MM.1S (cell line): ENCODE data around the gene PSKH1.

Experiments used
- EZH2 ChIP-seq: fragments of 300-600 bp; sonication (generic); optimal IDR thresholded peaks from 2 replicates; pipeline ENCODE3; 2017; ENCODE audit warnings: low read depth, mild to moderate bottlenecking, antibody characterized with exemption, low read length, mixed read lengths
- EZH2phosphoT487 ChIP-seq: fragments of 300-600 bp; sonication (generic); IDR thresholded peaks from 2 replicates; pipeline ENCODE4 v1.6.1; 2018; ENCODE audit warnings: antibody characterized with exemption, low read length
- TF ChIP-seq, protein P1 (sequence below): fragments of 300-600 bp; sonication (generic); IDR thresholded peaks from 2 replicates; pipeline ENCODE4 v1.5.1; 2016; ENCODE audit warnings: antibody characterized with exemption, low read length, mixed read lengths

DNA sequence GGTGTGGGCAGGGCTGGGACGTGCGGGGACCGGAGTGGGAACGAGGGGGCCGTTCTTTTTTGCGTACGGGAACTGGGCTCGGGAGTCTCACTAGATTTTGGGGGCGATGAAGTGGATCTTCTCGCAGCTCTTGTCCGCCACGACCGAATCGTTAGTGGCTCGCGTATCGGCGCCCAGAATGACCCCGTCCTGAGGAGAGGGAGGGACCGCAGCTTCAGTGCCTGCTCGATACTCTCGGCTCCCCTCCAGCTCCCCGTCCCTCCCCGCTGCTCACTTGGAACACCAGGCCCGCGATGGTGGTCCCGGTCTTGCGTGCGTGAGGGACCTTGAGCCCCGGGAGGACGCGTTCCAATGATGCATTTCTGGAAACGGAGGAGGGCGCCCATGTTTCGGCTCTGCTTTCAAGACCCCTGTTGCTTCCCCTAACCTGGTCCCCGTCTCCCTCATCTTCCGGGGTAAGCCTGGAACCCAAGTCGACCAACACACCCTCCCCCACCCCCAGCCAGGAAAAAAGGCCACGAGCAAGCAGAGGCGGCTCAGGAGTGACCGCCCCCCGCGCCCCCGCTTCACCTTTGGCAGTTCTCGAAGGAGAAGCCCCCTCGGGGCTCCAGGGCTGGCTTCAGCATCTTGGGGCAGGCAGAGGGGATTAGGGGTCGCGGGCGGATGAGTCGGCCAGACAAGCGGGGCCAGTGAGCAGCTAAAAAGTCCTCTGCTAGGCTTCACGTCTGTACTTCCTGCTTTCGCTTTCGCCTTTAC, 43.2 kb downstream of the PSKH1 start, which contains the start of gene PSMB10:
- TF ChIP-seq EZH2 (no peak), EZH2phosphoT487 (no peak)
- TF ChIP-seq, protein P1, sequence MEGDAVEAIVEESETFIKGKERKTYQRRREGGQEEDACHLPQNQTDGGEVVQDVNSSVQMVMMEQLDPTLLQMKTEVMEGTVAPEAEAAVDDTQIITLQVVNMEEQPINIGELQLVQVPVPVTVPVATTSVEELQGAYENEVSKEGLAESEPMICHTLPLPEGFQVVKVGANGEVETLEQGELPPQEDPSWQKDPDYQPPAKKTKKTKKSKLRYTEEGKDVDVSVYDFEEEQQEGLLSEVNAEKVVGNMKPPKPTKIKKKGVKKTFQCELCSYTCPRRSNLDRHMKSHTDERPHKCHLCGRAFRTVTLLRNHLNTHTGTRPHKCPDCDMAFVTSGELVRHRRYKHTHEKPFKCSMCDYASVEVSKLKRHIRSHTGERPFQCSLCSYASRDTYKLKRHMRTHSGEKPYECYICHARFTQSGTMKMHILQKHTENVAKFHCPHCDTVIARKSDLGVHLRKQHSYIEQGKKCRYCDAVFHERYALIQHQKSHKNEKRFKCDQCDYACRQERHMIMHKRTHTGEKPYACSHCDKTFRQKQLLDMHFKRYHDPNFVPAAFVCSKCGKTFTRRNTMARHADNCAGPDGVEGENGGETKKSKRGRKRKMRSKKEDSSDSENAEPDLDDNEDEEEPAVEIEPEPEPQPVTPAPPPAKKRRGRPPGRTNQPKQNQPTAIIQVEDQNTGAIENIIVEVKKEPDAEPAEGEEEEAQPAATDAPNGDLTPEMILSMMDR = no peak
